GM06990 (cell line): ENCODE data around the gene HBZ.
"Not testable (repeated sequence)": the region's sequence is repeated elsewhere in the genome, so short reads cannot be mapped to it uniquely, and the experiment has no call there.

Source experiments
- DNase-seq: peaks from one replicate; pipeline ENCODE4 v3.0.0-alpha.2; 2011; ENCODE audit not compliant: insufficient read length; ENCODE audit errors: extremely low read depth
- H3K27me3 ChIP-seq: replicated peaks from 2 replicates; pipeline ENCODE4 v1.6.0; 2011; ENCODE audit warnings: low read length; ENCODE audit not compliant: control insufficient read depth, insufficient read depth
- H3K36me3 ChIP-seq: 2 replicates; pipeline ENCODE4 v1.5.1; 2011; ENCODE audit warnings: low read length; ENCODE audit not compliant: control insufficient read depth, insufficient read depth
- H3K4me3 ChIP-seq: replicated peaks from 2 replicates; pipeline ENCODE4 v1.5.1; 2011; ENCODE audit warnings: low read depth, mild to moderate bottlenecking, control low read depth, low read length
- TF ChIP-seq, protein P1 (sequence below): IDR thresholded peaks from 2 replicates; pipeline ENCODE4 v1.5.1; 2011; ENCODE audit warnings: low read length, control low read depth, mild to moderate bottlenecking, inconsistent platforms; ENCODE audit not compliant: insufficient read depth, poor library complexity, severe bottlenecking

Gene HBZ

DNA sequence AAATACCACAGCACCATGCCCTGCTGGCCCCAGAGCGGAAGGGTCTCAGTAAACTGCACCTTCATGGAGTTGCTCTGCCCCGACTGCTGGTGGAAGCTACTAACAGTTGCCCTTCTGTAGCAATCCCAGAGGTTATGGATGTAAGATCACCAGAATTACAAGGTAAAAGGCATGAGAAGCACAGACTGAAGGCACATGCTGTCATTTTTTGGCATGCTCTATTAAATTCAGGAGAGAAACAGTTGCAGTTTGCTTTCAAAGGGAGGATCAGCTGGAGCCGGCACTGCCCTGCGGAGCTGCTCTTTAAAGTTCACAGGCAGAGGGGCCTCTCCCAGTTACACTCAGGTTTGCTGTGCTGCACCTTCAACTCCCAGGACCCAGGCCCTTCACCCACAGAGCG lies 33.1 kb upstream of the HBZ start:
- TF ChIP-seq, protein P1, sequence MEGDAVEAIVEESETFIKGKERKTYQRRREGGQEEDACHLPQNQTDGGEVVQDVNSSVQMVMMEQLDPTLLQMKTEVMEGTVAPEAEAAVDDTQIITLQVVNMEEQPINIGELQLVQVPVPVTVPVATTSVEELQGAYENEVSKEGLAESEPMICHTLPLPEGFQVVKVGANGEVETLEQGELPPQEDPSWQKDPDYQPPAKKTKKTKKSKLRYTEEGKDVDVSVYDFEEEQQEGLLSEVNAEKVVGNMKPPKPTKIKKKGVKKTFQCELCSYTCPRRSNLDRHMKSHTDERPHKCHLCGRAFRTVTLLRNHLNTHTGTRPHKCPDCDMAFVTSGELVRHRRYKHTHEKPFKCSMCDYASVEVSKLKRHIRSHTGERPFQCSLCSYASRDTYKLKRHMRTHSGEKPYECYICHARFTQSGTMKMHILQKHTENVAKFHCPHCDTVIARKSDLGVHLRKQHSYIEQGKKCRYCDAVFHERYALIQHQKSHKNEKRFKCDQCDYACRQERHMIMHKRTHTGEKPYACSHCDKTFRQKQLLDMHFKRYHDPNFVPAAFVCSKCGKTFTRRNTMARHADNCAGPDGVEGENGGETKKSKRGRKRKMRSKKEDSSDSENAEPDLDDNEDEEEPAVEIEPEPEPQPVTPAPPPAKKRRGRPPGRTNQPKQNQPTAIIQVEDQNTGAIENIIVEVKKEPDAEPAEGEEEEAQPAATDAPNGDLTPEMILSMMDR = no peak
- DNase-seq = no peak

DNA sequence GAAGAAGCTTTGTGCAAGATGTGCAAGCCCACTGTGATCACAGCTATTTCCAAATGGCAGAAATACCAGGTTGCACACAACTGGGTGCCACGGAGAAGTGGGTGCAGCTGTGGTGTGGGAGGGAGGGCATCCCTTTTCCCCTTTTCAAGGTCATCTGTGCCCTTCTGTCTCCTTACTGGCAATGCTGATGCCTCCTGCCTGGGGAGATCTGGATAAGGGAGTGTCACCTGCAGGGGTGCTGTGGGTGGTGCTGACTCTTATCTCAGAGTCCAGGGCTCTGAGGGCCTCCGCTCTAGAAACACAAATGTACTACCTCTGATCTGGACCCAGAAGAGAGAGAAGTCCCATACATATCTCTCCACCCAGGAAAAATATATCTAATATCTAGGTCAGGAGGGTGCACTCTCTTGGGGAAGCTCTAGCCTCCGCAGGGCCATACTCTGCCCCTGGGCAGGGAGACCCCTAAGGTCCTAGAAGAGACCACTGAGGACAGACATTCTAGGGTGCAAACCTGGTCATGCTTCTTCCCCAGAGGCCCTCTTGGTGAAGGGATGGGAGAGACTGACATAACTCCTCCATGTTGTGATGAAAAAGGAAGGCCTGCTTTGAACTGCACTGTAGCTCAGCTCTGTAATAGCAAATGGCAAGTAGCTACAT lies 32.5 kb upstream of the HBZ start:
- peaks cover 10% of the 10 kb centered on the region for H3K36me3 ChIP-seq
- no peak overlapping the region for H3K4me3 ChIP-seq
- no peak for DNase-seq
- H3K27me3 ChIP-seq = no peaks in the 10 kb centered on the region
- TF ChIP-seq, protein P1 = no peak

More for the DNA sequence above, 33.1 kb upstream of the HBZ start:
- Histone ChIP-seq H3K4me3 (no peak overlapping the region), H3K36me3 (peaks cover 10% of the 10 kb centered on the region), H3K27me3 (no peaks in the 10 kb centered on the region)

DNA sequence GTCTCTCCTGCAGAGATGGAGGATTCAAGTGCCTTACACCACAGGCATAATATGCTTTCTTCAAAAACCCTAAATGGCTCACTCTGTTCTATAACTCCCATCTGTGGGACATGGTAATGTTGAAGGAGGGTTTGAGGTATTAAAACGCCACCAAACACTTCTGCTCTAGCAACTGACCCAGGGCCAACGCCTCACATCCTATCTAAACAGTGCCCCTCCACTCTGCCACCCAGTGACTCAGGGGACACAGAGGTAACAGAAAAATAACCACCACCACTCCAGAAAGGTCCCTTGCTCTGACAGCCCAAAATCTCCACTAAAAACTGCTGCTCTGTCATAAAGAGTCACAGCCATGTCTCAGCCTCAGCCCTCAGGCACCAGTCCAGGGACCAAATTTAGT lies 31.7 kb upstream of the HBZ start:
- Histone ChIP-seq H3K36me3 (peaks cover 10% of the 10 kb centered on the region), H3K4me3 (no peak overlapping the region), H3K27me3 (no peaks in the 10 kb centered on the region)
- TF ChIP-seq, protein P1 = no peak
- DNase-seq = no peak

DNA sequence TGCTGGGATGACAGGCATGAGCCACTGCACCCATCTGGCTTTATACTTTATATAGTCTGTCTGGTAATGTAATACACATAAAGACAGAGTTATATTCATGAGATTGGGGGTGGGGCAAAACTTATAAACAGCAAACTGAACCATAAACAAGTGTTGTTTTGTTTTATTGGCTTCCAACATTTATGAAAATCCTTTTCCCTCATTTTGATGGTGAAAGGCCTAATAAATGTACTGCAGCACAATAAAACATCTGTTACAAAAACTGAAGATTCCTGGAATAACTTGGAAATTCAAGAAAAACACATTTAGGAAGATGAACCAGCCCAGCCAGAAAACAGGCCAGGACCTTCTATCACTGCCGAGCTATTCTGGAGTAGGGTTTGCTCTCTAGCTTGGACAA lies 30.1 kb upstream of the HBZ start:
- H3K27me3 ChIP-seq = no peaks in the 10 kb centered on the region
- TF ChIP-seq, protein P1 = no peak
- no peak for DNase-seq
- peaks cover 8% of the 10 kb centered on the region for H3K36me3 ChIP-seq
- no peak overlapping the region for H3K4me3 ChIP-seq

DNA sequence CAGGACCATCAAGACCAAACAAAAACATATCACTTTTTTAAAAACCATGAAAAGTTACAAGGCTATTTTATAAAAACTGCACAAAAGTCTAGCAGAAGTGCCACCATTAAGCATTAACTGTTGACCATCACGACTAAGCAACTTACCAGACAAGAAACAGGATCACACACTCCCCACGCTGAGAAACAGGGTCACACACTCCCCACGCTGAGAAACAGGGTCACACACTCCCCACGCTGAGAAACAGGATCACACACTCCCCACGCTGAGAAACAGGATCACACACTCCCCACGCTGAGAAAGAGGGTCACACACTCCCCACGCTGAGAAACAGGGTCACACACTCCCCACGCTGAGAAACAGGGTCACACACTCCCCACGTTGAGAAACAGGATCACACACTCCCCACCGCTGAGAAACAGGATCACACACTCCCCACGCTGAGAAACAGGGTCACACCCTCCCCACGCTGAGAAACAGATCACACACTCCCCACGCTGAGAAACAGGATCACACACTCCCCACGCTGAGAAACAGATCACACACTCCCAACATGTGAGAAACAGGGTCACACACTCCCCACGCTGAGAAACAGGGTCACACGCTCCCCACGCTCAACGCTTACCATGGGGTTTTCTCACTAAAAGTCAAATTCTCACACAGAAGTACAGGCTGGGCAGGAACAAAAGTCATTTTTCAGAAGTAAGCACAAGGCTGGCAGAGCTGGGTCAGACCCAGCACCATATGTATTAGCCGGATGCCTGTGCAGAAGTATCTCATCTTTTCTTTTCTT lies 28.7 kb upstream of the HBZ start:
- H3K27me3 ChIP-seq, H3K36me3 ChIP-seq, H3K4me3 ChIP-seq: not testable (repeated sequence)

DNA sequence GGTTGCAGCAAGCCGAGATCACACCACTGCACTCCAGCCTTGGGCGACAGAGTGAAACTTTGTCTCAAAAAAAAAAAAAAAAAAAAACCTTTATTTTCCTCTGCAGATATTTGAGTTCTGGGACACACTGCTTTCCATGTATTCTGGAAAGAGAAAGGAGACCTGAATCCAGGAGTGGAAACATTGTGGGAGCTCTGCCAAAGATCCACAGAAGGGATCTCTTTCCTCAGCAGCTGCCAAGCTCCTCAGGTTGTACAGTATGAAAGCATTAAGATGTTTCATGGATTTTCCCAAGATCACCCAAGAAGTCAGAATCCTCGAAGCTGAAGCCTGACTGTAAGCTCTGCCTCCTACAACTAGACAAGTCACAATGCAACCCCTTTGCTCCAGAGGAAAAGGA lies 27.4 kb upstream of the HBZ start:
- Histone ChIP-seq H3K27me3 (no peaks in the 10 kb centered on the region), H3K36me3 (peaks cover 6% of the 10 kb centered on the region), H3K4me3 (no peak overlapping the region)
- no peak for DNase-seq
- TF ChIP-seq, protein P1 = no peak

More for the DNA sequence above, 28.7 kb upstream of the HBZ start:
- DNase-seq = not testable (repeated sequence)
